Measurements from ENCODE around the gene KCNJ6. TPM values are rescaled to one million over a fixed set of nuclear protein-coding genes. Genes with fewer than 3 reads are reported as not detected.

KCNJ6 gene
- total and polyA plus RNA-seq, 2 of the 8 experiments (the other 6 are each of a cell fraction or from before 2014, with no cell fraction given), result 0.51 to 1.2 TPM

DNA sequence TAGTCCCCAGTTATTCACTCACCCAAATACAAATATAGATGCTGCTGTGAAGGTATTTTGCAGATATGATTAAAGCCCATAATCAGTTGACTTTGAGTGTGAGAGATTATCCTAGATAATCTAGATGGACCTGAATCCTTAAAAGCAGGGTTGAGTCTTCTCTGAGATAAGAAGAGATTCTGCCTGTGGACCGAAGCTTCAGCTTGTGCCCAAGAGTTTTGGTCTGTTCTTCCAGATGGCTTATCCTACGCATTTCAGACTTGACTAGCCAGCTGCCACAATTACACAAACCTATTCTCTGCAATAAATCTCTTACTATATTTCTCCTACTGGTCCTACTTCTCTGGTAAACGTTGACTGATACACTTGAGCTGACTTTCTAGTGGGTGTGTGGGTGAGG is 145.1 kb downstream of the KCNJ6 start:
- FAIRE-seq, result no peak
- H3K18ac ChIP-seq (ENCODE audit: extremely low read depth, low read length), result no peak overlapping the region
- H3K4me3 ChIP-seq (ENCODE audit: extremely low read depth in 1 of 4, insufficient read depth in 2 of 4, low read depth in 3 of 4, low read length in 4 of 4), result no peak overlapping the region
- no peak overlapping the region for H3K9ac ChIP-seq (replicated peaks in 1 of 4; ENCODE audit: extremely low read depth in 1 of 4, low read depth in 3 of 4, low read length in 3 of 4)
- ChIA-PET POLR2A (ENCODE audit: partially characterized antibody) (no interaction called here), CTCF (ENCODE audit: partially characterized antibody) (interaction anchor here (1.1 kb wide), 1 partner anchor 59 kb away, joined by 3 read pairs; no protein-coding TSS in a partner anchor)
- no peak overlapping the region for H3K4ac ChIP-seq (replicated peaks; ENCODE audit: insufficient read length, low read depth, low read length)
- H3K4me1 ChIP-seq (replicated peaks in 1 of 4; ENCODE audit: control insufficient read depth in 3 of 4, insufficient read depth in 4 of 4, low read length in 3 of 4), result no peaks in the 10 kb centered on the region
- no peaks in the 10 kb centered on the region for H3K36me3 ChIP-seq (ENCODE audit: control insufficient read depth in 2 of 4, insufficient read depth in 4 of 4, low read length in 3 of 4)
- H2AFZ ChIP-seq (ENCODE audit: low read length), result no peak overlapping the region
- no peak overlapping the region for H3K27ac ChIP-seq (ENCODE audit: low read depth, low read length)
- peaks cover 10 to 11% of the 10 kb centered on the region in 2 experiments; a peak in 3 of 4 replicates for H3K9me3 ChIP-seq (ENCODE audit: insufficient read depth in 2 of 2, low read depth in 1 of 2, low read length in 1 of 2)
- H3K23ac ChIP-seq (ENCODE audit: insufficient read length), result no peak overlapping the region
- H2BK20ac ChIP-seq (ENCODE audit: low read length), result no peak overlapping the region
- no peak overlapping the region for H2BK120ac ChIP-seq (replicated peaks; ENCODE audit: low read depth, low read length)
- H3K27me3 ChIP-seq (replicated peaks in 1 of 4; ENCODE audit: control insufficient read depth in 3 of 4, extremely low read depth in 1 of 4, insufficient read depth in 3 of 4, low read length in 3 of 4), result no peaks in the 10 kb centered on the region; a peak in 1 of 7 replicates
- H4K8ac ChIP-seq (ENCODE audit: extremely low read depth, insufficient read depth, low read length), result no peak overlapping the region
- H2BK15ac ChIP-seq (ENCODE audit: low read length), result no peak overlapping the region
- no peak overlapping the region for H2BK12ac ChIP-seq (ENCODE audit: low read depth, low read length)
- no peaks in the 10 kb centered on the region for H4K20me1 ChIP-seq (replicated peaks in 1 of 2; ENCODE audit: control insufficient read depth in 1 of 2, insufficient read depth in 2 of 2, low read length in 2 of 2)
- H2BK5ac ChIP-seq (ENCODE audit: low read depth, low read length), result no peak overlapping the region
- no peak overlapping the region for H3K56ac ChIP-seq (replicated peaks; ENCODE audit: insufficient read length, low read depth, low read length)
- H3K23me2 ChIP-seq (ENCODE audit: low read depth, low read length), result no peaks in the 10 kb centered on the region
- no peak overlapping the region for H4K5ac ChIP-seq (ENCODE audit: insufficient read length, low read depth, low read length)
- no peak for DNase-seq (ENCODE audit: low read depth in 1 of 2, low spot score in 2 of 2)
- H3K79me2 ChIP-seq (ENCODE audit: control insufficient read depth in 1 of 2, insufficient read depth in 2 of 2, low read length in 2 of 2), result no peaks in the 10 kb centered on the region
- H4K91ac ChIP-seq (replicated peaks; ENCODE audit: insufficient read length, low read length), result no peak overlapping the region
- H3K14ac ChIP-seq (ENCODE audit: insufficient read length), result no peak overlapping the region
- H3K79me1 ChIP-seq (ENCODE audit: low read depth, low read length), result no peaks in the 10 kb centered on the region
- no peak overlapping the region for H2AK5ac ChIP-seq (ENCODE audit: low read depth, low read length)
- no peak overlapping the region for H3K4me2 ChIP-seq (ENCODE audit: insufficient read depth in 1 of 2, low read depth in 2 of 2, low read length in 2 of 2)
- WGBS, 2 experiments (ENCODE audit: extremely low coverage in 1 of 2, insufficient coverage in 1 of 2, insufficient read length in 1 of 2, insufficient replicate concordance in 2 of 2, low coverage in 1 of 2, low lambda C conversion rate in 2 of 2, missing lambda C conversion rate in 1 of 2), result 91% methylated on average over 3 of the region's 3 CpGs; no CpG with 5 or more reads in 1 of the 2 experiments
- TF ChIP-seq TAF7 (optimal IDR thresholded peaks at IDR 0.05; ENCODE audit: borderline replicate concordance, low read depth, low read length), result no peak
- TF ChIP-seq, protein P1, sequence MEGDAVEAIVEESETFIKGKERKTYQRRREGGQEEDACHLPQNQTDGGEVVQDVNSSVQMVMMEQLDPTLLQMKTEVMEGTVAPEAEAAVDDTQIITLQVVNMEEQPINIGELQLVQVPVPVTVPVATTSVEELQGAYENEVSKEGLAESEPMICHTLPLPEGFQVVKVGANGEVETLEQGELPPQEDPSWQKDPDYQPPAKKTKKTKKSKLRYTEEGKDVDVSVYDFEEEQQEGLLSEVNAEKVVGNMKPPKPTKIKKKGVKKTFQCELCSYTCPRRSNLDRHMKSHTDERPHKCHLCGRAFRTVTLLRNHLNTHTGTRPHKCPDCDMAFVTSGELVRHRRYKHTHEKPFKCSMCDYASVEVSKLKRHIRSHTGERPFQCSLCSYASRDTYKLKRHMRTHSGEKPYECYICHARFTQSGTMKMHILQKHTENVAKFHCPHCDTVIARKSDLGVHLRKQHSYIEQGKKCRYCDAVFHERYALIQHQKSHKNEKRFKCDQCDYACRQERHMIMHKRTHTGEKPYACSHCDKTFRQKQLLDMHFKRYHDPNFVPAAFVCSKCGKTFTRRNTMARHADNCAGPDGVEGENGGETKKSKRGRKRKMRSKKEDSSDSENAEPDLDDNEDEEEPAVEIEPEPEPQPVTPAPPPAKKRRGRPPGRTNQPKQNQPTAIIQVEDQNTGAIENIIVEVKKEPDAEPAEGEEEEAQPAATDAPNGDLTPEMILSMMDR (IDR thresholded peaks at IDR 0.05; ENCODE audit: control extremely low read depth in 1 of 3, insufficient read depth in 1 of 3, low read depth in 1 of 3, low read length in 3 of 3), result no peak
- TF ChIP-seq KDM4A (IDR thresholded peaks at IDR 0.05; ENCODE audit: low read depth, low read length, severe bottlenecking), result no peak
- TF ChIP-seq, protein P2, sequence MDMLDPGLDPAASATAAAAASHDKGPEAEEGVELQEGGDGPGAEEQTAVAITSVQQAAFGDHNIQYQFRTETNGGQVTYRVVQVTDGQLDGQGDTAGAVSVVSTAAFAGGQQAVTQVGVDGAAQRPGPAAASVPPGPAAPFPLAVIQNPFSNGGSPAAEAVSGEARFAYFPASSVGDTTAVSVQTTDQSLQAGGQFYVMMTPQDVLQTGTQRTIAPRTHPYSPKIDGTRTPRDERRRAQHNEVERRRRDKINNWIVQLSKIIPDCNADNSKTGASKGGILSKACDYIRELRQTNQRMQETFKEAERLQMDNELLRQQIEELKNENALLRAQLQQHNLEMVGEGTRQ (IDR thresholded peaks at IDR 0.05; ENCODE audit: low read length), result no peak
- no peak for TF ChIP-seq SP1 (IDR thresholded peaks at IDR 0.05; ENCODE audit: low read depth, low read length)
- TF ChIP-seq CEBPB (IDR thresholded peaks at IDR 0.05; ENCODE audit: low read depth, low read length), result no peak
- TF ChIP-seq, protein P3, sequence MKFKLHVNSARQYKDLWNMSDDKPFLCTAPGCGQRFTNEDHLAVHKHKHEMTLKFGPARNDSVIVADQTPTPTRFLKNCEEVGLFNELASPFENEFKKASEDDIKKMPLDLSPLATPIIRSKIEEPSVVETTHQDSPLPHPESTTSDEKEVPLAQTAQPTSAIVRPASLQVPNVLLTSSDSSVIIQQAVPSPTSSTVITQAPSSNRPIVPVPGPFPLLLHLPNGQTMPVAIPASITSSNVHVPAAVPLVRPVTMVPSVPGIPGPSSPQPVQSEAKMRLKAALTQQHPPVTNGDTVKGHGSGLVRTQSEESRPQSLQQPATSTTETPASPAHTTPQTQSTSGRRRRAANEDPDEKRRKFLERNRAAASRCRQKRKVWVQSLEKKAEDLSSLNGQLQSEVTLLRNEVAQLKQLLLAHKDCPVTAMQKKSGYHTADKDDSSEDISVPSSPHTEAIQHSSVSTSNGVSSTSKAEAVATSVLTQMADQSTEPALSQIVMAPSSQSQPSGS (IDR thresholded peaks at IDR 0.05; ENCODE audit: low read length), result no peak
- TF ChIP-seq SP2 (IDR thresholded peaks at IDR 0.05; ENCODE audit: low read length), result no peak
- TF ChIP-seq NANOG (IDR thresholded peaks at IDR 0.05; ENCODE audit: insufficient read depth, low read depth, low read length, poor library complexity, severe bottlenecking), result no peak
